Tibial nerve (tissue), 3 donors: ENCODE measurements around the gene SCIN.
"Not testable (repeated sequence)": the region's sequence is repeated elsewhere in the genome, so short reads cannot be mapped to it uniquely, and the experiment has no call there.

Experiments
- POLR2A ChIP-seq, 2 donors: fragments of 450-650 bp; IDR thresholded peaks; one replicate each; pipeline ENCODE4 v1.6.1; 2017; ENCODE audit warnings: antibody characterized with exemption in 2 of 2, mild to moderate bottlenecking in 2 of 2, moderate library complexity in 2 of 2
- TF ChIP-seq, protein P1 (sequence below), 5 experiments: fragments of 200-600 bp in 3 of 5; fragments of 450-650 bp in 2 of 5; sonication (generic) in 3 of 5; IDR thresholded peaks; one replicate each; pipeline ENCODE4 v1.5.1; 2016 to 2019; ENCODE audit warnings: antibody characterized with exemption in 5 of 5, mild to moderate bottlenecking in 3 of 5, moderate library complexity in 2 of 5

DNA sequence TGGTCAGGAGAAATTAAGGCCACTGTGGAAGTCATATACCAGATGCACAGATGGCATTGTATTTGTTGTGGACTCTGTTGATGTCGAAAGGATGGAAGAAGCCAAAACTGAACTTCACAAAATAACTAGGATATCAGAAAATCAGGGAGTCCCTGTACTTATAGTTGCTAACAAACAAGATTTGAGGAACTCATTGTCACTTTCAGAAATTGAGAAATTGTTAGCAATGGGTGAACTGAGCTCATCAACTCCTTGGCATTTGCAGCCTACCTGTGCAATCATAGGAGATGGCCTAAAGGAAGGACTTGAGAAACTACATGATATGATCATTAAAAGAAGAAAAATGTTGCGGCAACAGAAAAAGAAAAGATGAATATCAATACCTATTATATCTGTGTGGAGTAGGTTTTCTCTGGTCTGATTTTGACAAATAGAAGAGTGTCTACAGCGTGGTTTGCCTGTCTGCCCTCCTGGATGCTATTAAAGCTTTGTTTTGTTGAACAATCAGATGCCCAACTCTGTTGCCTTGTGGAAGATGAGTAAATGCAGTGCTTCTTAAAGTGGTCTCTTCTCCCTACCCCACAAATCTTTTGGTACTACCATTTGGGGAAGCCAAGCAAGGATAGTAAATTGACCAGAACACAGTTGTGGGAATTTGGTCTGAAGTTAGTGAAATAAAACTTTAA, 118.1 kb downstream of the SCIN start:
- TF ChIP-seq, protein P1, sequence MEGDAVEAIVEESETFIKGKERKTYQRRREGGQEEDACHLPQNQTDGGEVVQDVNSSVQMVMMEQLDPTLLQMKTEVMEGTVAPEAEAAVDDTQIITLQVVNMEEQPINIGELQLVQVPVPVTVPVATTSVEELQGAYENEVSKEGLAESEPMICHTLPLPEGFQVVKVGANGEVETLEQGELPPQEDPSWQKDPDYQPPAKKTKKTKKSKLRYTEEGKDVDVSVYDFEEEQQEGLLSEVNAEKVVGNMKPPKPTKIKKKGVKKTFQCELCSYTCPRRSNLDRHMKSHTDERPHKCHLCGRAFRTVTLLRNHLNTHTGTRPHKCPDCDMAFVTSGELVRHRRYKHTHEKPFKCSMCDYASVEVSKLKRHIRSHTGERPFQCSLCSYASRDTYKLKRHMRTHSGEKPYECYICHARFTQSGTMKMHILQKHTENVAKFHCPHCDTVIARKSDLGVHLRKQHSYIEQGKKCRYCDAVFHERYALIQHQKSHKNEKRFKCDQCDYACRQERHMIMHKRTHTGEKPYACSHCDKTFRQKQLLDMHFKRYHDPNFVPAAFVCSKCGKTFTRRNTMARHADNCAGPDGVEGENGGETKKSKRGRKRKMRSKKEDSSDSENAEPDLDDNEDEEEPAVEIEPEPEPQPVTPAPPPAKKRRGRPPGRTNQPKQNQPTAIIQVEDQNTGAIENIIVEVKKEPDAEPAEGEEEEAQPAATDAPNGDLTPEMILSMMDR (IDR thresholded peaks at IDR 0.05): not testable (repeated sequence)
- not testable (repeated sequence) for TF ChIP-seq POLR2A (IDR thresholded peaks at IDR 0.05)
